Fibroblast of mammary gland (primary cell): ENCODE results near the gene FXYD2.

ENCODE experiments used
- DNase-seq: peaks from one replicate; pipeline ENCODE4 v3.0.0-alpha.2; 2010; ENCODE audit warnings: low read depth
- H3K4me3 ChIP-seq: 2 replicates; pipeline ENCODE4 v1.5.1; 2011; ENCODE audit warnings: low read depth, mild to moderate bottlenecking, low read length, moderate library complexity; ENCODE audit not compliant: control insufficient read depth
- TF ChIP-seq, protein P1 (sequence below): conservative IDR thresholded peaks from 2 replicates; pipeline ENCODE4 v1.5.1; 2011; ENCODE audit warnings: low read depth, low read length, inconsistent platforms; ENCODE audit not compliant: control insufficient read depth, insufficient read depth

The FXYD2 gene

DNA sequence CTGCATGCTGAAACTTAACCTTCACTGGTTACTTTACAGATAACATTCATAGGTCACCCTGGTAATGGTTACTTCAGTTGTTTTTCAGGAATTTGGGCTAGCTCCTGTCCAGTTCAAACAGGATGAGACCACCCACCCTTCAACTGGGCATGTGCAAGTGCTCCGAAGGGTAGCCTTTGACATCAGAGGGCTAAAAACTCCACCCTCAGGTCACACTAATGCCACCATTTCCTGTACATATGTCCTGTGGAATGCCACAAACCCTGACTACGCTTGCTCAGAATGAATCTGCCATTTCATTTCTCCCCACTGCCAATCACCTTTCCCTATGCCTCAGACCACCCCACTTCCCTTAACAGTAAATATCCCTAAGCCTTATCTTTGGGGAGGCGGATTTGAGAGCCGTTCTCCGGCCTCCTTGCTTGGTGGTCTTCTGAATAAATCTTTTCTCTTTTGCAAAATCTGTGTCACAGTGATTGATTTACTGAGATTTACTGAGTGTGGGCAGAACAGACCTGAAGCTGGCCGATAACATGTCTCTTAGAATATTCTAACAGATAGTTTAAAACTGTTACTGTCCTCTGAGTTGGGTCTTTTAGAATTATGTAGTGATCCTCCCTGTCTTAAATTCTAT is 25.4 kb upstream of the FXYD2 start:
- H3K4me3 ChIP-seq: no peak overlapping the region
- no peak for DNase-seq
- TF ChIP-seq, protein P1, sequence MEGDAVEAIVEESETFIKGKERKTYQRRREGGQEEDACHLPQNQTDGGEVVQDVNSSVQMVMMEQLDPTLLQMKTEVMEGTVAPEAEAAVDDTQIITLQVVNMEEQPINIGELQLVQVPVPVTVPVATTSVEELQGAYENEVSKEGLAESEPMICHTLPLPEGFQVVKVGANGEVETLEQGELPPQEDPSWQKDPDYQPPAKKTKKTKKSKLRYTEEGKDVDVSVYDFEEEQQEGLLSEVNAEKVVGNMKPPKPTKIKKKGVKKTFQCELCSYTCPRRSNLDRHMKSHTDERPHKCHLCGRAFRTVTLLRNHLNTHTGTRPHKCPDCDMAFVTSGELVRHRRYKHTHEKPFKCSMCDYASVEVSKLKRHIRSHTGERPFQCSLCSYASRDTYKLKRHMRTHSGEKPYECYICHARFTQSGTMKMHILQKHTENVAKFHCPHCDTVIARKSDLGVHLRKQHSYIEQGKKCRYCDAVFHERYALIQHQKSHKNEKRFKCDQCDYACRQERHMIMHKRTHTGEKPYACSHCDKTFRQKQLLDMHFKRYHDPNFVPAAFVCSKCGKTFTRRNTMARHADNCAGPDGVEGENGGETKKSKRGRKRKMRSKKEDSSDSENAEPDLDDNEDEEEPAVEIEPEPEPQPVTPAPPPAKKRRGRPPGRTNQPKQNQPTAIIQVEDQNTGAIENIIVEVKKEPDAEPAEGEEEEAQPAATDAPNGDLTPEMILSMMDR: no peak

DNA sequence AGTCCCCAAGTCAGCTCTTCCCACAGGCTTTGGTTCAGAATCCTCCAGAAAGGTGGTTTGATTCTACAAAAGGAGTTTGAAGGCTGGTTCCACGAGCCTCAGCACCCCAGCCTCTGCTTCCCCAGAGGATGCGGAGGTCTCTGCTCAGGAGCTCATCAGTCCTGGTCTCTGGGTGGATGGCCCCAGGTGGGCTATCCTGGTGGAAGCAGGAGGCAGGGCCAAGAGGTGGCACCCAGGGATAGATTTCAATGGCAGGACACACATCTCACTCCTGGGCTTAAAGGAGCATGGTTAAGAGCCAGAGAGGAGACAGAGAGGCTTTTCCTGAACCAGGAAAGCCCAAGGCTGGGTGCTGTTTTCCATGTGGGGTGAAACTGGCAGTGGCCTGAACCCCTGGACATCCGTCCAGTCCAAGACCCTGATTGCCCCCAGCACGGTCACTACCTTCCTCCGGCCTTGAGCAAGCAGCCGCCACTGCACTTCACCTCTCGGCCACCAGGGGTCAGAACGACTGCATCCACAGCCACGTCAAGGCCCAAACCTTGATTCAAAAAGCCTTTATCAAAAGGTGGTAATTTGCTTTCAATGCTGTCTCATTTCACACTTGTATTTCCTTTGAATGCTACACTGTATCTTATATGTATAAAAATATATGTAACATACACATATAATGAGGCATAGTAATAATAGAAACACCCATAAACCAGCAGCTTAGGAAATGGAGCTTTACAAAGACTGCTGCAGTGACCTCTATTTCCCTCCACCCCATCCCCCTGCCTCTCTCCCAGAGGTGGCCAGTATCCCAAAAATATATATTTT is 19.3 kb upstream of the FXYD2 start:
- DNase-seq: peak; percentile 70
- H3K4me3 ChIP-seq: no peak overlapping the region
- TF ChIP-seq, protein P1: peak; percentile 98

DNA sequence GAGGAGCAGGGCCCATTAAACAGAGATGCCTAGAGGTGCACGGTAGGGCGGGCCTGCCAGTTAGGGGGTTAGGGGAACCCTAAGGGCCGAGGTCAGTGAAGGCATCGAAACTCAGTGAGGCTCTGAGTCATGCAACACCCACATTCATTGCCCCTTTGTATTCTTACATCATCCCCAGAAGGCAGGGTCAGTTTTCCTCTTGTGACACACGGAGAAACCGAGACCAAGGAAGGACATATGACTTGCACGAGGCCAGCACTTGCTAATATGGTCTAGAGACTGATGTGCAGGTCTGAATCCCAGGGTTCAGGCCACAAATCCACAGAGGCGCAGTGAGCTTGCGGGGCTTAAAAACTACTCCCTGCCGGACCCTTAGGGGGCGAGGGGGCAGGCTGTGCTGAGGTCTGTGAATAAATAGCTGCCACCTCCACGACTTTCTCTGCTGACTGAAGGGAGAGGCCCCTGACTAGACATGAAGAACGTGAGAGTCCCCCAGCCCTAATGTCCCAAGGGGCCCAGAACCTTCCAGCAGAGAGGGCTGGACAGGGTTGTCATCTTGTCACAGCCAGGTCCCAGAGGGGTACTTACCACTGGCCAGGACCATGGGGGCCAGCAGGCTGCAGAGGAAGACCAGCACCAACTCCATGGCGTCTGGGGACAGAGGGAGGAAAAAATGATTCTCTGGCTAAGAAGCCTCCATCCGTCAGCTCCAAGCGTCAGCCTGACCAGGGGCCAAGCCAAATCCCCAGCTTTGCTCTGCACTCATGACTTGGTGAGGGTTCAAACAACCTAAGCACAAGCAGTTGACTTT is 17.8 kb upstream of the FXYD2 start:
- no peak for DNase-seq
- TF ChIP-seq, protein P1: no peak
- no peak overlapping the region for H3K4me3 ChIP-seq

DNA sequence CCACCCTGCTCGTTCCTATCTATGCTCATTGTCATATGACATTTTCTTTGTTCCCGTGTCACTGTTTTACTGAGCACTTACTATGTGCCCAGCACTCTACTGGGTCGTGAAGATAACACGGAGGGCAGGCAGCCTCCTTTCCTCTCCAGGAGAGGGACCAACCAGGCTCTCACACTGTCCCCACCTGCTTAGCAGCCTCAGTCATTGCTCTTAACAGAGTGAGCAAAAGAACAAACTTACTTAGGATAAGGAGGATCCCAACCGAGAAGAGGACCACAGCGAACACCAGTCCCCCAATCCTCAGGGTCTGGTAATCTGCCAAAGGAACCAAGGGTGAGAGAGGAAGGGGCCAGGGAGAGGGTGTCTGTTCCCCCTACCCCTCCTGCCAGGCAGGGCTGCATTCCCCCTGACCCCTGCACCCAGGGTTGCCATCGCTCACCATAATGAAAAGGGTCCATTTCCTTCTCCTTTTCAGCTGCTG is 17.0 kb upstream of the FXYD2 start:
- TF ChIP-seq, protein P1: no peak
- H3K4me3 ChIP-seq: no peak overlapping the region
- DNase-seq: no peak

DNA sequence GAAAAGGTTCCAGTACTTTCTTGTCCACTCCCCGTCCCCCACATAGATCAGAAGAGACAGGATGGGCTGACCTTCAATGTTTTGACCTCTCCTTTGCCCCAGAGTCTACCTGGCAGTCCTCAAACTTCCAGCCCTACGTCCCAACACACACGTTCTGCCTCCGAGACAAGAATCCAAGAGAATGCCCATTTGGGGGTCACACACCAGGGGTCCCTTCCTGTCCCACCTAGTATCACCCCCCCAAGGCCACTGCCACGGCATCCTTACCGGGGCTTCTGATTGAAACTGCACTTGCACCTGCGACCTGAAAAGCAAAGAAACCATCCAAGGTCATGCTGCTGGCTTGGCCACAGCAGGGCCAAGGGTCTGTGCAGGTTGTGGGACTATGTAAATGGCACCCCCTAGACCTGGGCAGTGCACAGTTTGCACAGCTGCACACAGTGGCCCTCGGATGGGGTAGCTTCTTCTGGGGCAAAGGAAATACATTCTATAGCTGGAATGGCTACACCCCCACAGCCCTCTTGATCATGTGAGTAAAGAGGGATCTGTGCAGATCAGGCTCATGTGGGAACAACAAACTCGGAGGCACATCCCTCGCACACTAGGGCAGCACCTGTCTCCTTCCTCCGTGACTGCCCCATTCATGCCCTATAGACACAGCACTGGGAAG is 16.5 kb upstream of the FXYD2 start:
- TF ChIP-seq, protein P1: no peak
- DNase-seq: no peak
- no peak overlapping the region for H3K4me3 ChIP-seq
